Psoas muscle (tissue), 8 donors: ENCODE results near the gene MSMP. TPM values are rescaled to one million over a fixed set of nuclear protein-coding genes. Genes with fewer than 3 reads are reported as not detected.
A peak's percentile ranks its signal among the peaks of the same experiment; 100 is the strongest.

Source experiments
- ATAC-seq, 4 donors: fragments of 200-7000 bp; cut with Tn5 transposase; one replicate each; pipeline ENCODE4 v1.9.1; 2020; ENCODE audit warnings: moderate library complexity in 3 of 4, mild to moderate bottlenecking in 2 of 4
- DNase-seq, 2 donors: peaks; one replicate each; pipeline ENCODE4 v3.0.0-alpha.2; 2020
- H3K27ac ChIP-seq: fragments of 200-600 bp; one replicate; pipeline ENCODE4 v1.8.0; 2022
- H3K27me3 ChIP-seq, 3 donors: fragments of 200-600 bp in 1 of 3; one replicate each; pipeline versions ENCODE4 v1.6.1 to v1.8.0; 2013 to 2022; ENCODE audit warnings: low read length in 2 of 3, mild to moderate bottlenecking in 2 of 3, moderate library complexity in 1 of 3; ENCODE audit not compliant: insufficient read depth in 3 of 3
- H3K36me3 ChIP-seq, 2 donors: fragments of 200-600 bp in 1 of 2; one replicate each; pipeline versions ENCODE4 v1.6.1 to v1.8.0; 2013 to 2022; ENCODE audit warnings: low read depth in 1 of 2, mild to moderate bottlenecking in 1 of 2, moderate library complexity in 1 of 2; ENCODE audit not compliant: insufficient read depth in 1 of 2
- H3K4me1 ChIP-seq: fragments of 200-600 bp; one replicate; pipeline ENCODE4 v1.8.0; 2022
- H3K4me3 ChIP-seq: fragments of 200-600 bp; one replicate; pipeline ENCODE4 v1.8.0; 2022; ENCODE audit warnings: mild to moderate bottlenecking
- H3K9me3 ChIP-seq: fragments of 200-600 bp; one replicate; pipeline ENCODE4 v1.8.0; 2022
- WGBS, 3 donors: extraction: QIAGEN DNeasy Blood & Tissue Kit; methylation state at CpG; one replicate each; pipeline versions ENCODE4 v1.1.6 to v1.1.7; 2013; 5-methylcytosine and 5-hydroxymethylcytosine counted together
- intact Hi-C, 2 donors: fragments of 100-400 bp; cut with DNase I; formaldehyde crosslinking; loops; one replicate each; pipeline versions ENCODE4 v1.11.0 to v1.14.2; 2022
- polyA plus RNA-seq, 3 donors: library from polyadenylated mRNA; stranded (reverse); fragments of 200-250 nt; gene quantifications; one replicate each; pipeline ENCODE4 v1.2.3, GENCODE V29; 2013
- total RNA-seq, 4 donors: library from RNA; stranded (reverse); fragmentation: NEBNext Ultra II Directional in 2 of 4; extraction: Animal tissue kit (Norgen Biotek cat#: 25700) in 2 of 4; gene quantifications; one replicate each; pipeline versions ENCODE4 v1.2.1 to v1.2.4, GENCODE V29; 2021 to 2023
- TF ChIP-seq, protein P1 (sequence below): fragments of 200-600 bp; IDR thresholded peaks from one replicate; pipeline ENCODE4 v1.8.0; 2022; ENCODE audit warnings: antibody characterized with exemption
- donor health status: healthy with polysubstance abuse.
- donor health status: DM: no; HTN: no; CAD: no; lungs with moderate emphysema.
- donor health status: Bipolar disorder and iron deficiency.
- donor health status: healthy.
- donor health status: DM: yes; HTN: yes; CAD: no.
- donor health status: DM: no; HTN: no; CAD: no.
- donor health status: DM: no; HTN: no; CAD: no.
- donor health status: DM: yes; HTN: yes; CAD: no.

The MSMP gene
- total and polyA plus RNA-seq, 7 donors, result 0.16 to 1.2 TPM; not detected in 5

DNA sequence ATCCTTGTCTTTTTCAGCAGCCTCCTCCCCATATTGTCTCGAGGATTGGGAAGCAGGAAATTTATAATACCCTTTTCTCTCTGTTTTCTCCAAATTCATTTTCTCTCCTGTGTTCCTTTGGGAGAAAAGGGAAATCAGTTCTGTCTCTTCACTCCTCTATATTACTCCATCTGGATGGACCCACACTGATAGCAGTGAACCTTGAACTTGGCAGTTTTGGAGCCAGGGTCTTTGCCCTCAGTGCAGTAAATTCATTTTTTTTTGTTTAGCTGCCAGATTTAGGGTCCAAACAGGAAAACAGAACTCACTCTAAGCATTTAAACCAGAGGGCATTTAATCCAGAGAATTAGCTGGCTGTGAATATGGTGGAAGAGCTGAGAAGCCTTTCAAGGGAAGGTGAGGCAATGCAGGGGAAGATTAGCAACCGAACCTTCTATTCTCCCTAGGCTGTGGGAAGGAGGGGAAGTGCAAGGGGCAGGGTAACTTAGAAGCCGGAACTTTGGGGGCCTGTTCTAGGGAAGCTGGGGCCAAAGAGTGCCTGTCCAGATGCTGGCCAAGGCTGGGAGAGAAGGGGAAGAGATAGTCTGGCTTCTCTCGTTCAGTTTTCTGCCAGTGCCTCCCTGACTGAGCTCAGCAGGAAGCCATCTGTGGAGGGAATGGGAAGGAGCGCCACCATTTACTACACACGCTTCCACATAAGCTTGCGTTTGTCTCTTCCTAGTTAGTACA is 21.0 kb upstream of the MSMP start:
- TF ChIP-seq, protein P1, sequence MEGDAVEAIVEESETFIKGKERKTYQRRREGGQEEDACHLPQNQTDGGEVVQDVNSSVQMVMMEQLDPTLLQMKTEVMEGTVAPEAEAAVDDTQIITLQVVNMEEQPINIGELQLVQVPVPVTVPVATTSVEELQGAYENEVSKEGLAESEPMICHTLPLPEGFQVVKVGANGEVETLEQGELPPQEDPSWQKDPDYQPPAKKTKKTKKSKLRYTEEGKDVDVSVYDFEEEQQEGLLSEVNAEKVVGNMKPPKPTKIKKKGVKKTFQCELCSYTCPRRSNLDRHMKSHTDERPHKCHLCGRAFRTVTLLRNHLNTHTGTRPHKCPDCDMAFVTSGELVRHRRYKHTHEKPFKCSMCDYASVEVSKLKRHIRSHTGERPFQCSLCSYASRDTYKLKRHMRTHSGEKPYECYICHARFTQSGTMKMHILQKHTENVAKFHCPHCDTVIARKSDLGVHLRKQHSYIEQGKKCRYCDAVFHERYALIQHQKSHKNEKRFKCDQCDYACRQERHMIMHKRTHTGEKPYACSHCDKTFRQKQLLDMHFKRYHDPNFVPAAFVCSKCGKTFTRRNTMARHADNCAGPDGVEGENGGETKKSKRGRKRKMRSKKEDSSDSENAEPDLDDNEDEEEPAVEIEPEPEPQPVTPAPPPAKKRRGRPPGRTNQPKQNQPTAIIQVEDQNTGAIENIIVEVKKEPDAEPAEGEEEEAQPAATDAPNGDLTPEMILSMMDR, result no peak
- Histone ChIP-seq H3K27ac (peak overlapping the region; percentile 44), H3K4me3 (no peak overlapping the region), H3K36me3 (no peaks in the 10 kb centered on the region), H3K27me3 (no peaks in the 10 kb centered on the region), H3K4me1 (peaks cover 28% of the 10 kb centered on the region), H3K9me3 (no peaks in the 10 kb centered on the region)
- WGBS, 3 donors, result 56 to 66% (median 60%) methylated on average over 7 of the region's 7 CpGs
- DNase-seq (peak in 1 of 2 donors; percentile 27), ATAC-seq (no peak)
- intact Hi-C loops, result no loop called here

DNA sequence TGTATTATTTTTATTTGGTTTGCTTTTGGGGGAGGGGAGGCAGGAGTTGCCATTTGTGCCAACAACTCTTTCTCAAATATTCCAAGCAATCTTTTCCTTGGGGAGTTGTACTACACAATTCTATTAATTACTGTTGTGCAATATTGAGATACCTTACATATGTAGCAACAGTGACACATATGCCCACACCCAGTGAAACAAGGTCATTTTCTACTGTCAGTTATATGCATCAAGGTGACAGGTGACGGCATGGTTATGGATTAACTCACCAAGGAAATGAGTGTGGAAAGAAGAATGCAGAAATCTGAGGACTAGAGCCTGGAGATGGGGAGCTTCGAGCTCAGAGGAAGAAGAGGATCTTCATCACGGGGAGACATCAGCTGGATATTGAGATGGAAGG is 17.9 kb upstream of the MSMP start:
- Histone ChIP-seq H3K27ac (peak overlapping the region; percentile 68), H3K36me3 (no peaks in the 10 kb centered on the region), H3K9me3 (no peaks in the 10 kb centered on the region), H3K27me3 (no peaks in the 10 kb centered on the region), H3K4me1 (peaks cover 31% of the 10 kb centered on the region), H3K4me3 (no peak overlapping the region)
- TF ChIP-seq, protein P1, result no peak
- ATAC-seq, result peak in 3 of 4 donors; percentile 38 to 60 (median 59)
- 70 to 80% (median 74%) methylated on average over 3 of the region's 3 CpGs for WGBS, 3 donors
- DNase-seq, result no peak
- intact Hi-C loops, result no loop called here

DNA sequence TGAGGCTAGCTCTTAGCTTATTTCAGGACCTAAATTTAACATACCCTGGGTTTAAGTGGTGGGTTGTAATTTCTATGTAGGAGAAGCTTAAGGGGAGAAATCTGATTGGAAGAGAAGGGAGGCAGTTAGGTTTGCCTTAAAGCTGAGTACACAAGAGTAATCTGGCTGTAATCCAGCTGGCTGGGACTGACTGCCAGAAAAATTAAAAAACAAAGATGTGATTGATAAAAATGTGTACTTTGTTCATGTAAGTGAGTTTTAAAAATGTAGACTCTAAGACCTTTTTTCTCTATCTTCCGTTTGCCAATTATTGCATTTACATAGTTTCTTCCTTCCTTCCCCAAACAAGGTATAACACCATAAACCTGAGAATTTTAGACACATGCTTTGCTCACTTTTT is 17.5 kb upstream of the MSMP start:
- ATAC-seq (peak in 1 of 4 donors; percentile 29), DNase-seq (no peak)
- H3K4me3 ChIP-seq, result no peak overlapping the region
- H3K27ac ChIP-seq, result peak overlapping the region; percentile 68
- H3K4me1 ChIP-seq, result peaks cover 31% of the 10 kb centered on the region
- no peaks in the 10 kb centered on the region for H3K9me3 ChIP-seq
- no peaks in the 10 kb centered on the region for H3K36me3 ChIP-seq
- TF ChIP-seq, protein P1, result no peak
- H3K27me3 ChIP-seq, result no peaks in the 10 kb centered on the region
- intact Hi-C loops, result no loop called here
- WGBS, 3 donors, result 51 to 74% (median 67%) methylated on average over 1 of the region's 1 CpG

DNA sequence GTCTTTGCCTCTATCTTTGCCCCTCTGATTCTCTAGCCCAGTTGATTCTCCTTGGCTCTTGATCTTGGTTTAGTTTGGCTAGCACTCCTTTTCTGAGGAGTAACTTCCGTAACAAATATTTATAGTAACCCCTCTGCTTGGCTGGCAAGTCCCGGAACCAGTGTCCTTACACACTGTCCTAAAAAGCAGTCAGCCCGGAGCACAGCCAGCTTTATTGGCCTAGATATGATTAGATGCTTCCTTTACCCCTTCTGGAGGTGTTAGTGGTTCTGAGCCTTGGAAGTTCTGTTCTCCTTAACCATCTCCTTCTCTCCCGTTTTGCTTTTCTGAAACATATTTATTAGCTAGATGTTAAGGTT is 17.0 kb upstream of the MSMP start:
- 3 to 10% (median 3%) methylated on average over 4 of the region's 4 CpGs for WGBS, 3 donors
- Histone ChIP-seq H3K4me3 (no peak overlapping the region), H3K36me3 (no peaks in the 10 kb centered on the region), H3K9me3 (no peaks in the 10 kb centered on the region), H3K27ac (peak overlapping the region; percentile 68), H3K27me3 (no peaks in the 10 kb centered on the region), H3K4me1 (peaks cover 31% of the 10 kb centered on the region)
- TF ChIP-seq, protein P1, result no peak
- intact Hi-C loops, result no loop called here
- DNase-seq (peak; percentile 42 to 80), ATAC-seq (peak; percentile 85 to 93 (median 89))

DNA sequence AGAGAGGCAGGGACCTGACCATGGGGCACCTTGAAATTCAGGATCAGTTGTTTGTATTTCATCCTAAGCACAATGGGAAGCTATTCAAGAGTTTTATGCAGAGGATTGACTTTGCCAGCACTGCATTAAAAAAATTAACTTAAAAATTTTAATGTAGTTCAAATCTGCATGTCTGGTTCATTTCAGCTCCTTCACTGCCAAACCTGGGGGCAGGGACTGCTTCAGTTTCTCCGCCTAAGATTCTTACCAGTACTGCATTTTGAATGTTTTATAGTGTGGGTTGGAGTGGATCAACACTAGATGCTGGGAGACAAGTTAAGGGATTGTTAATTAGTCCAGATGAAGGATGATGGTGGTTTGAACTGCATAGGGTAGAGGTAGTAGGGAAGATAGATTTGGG is 15.7 kb upstream of the MSMP start:
- H3K36me3 ChIP-seq, result no peaks in the 10 kb centered on the region
- no peak for DNase-seq
- no peak for ATAC-seq
- no peaks in the 10 kb centered on the region for H3K27me3 ChIP-seq
- TF ChIP-seq, protein P1, result no peak
- H3K4me1 ChIP-seq, result peaks cover 25% of the 10 kb centered on the region
- H3K9me3 ChIP-seq, result no peaks in the 10 kb centered on the region
- no peak overlapping the region for H3K4me3 ChIP-seq
- H3K27ac ChIP-seq, result no peak overlapping the region
- 96 to 100% (median 99%) methylated on average over 1 of the region's 1 CpG for WGBS, 3 donors
- intact Hi-C loops, result no loop called here
